Trophoblast cell (in vitro differentiated cells and primary cell): ENCODE measurements around the gene RPL21.
"Not testable (repeated sequence)": the region's sequence is repeated elsewhere in the genome, so short reads cannot be mapped to it uniquely, and the experiment has no call there.

Source experiments
- DNase-seq, 2 donors: peaks; one replicate each; pipeline ENCODE4 v3.0.0-alpha.2; 2016
- H2AFZ ChIP-seq: 2 replicates; pipeline ENCODE4 v1.6.1; 2013; ENCODE audit warnings: low read length, moderate library complexity, mild to moderate bottlenecking; ENCODE audit not compliant: insufficient read depth, poor library complexity
- H2AK5ac ChIP-seq: 2 replicates; pipeline ENCODE4 v1.6.1; 2013; ENCODE audit warnings: mild to moderate bottlenecking, low read length
- H2BK120ac ChIP-seq: 2 replicates; pipeline ENCODE4 v1.6.1; 2013; ENCODE audit warnings: low read length, mild to moderate bottlenecking, moderate library complexity; ENCODE audit not compliant: insufficient read depth, poor library complexity
- H2BK12ac ChIP-seq: 2 replicates; pipeline ENCODE4 v1.6.1; 2013; ENCODE audit warnings: mild to moderate bottlenecking, low read length, moderate library complexity
- H2BK5ac ChIP-seq: 2 replicates; pipeline ENCODE4 v1.6.1; 2013; ENCODE audit warnings: low read length, low read depth, moderate library complexity, mild to moderate bottlenecking; ENCODE audit not compliant: poor library complexity
- H3K14ac ChIP-seq: 2 replicates; pipeline ENCODE4 v1.6.1; 2013; ENCODE audit warnings: mild to moderate bottlenecking, low read length
- H3K18ac ChIP-seq: 2 replicates; pipeline ENCODE4 v1.6.1; 2013; ENCODE audit warnings: mild to moderate bottlenecking, low read length
- H3K23ac ChIP-seq: 2 replicates; pipeline ENCODE4 v1.6.1; 2013; ENCODE audit warnings: low read length
- H3K27ac ChIP-seq: 2 replicates; pipeline ENCODE4 v1.5.1; 2013; ENCODE audit warnings: low read depth, mild to moderate bottlenecking, inconsistent platforms, low read length, moderate library complexity
- H3K27me3 ChIP-seq: 2 replicates; pipeline ENCODE4 v1.6.1; 2013; ENCODE audit warnings: inconsistent platforms, mild to moderate bottlenecking, low read length, moderate library complexity; ENCODE audit not compliant: insufficient read depth
- H3K36me3 ChIP-seq, 2 experiments: 1 replicate in 1 of 2; 2 replicates in 1 of 2; pipeline ENCODE4 v1.6.1; 2013; ENCODE audit warnings: low read length in 2 of 2, mild to moderate bottlenecking in 2 of 2, moderate library complexity in 1 of 2; ENCODE audit not compliant: insufficient read depth in 2 of 2, control insufficient read depth in 1 of 2
- H3K4ac ChIP-seq: 2 replicates; pipeline ENCODE4 v1.6.1; 2013; ENCODE audit warnings: low read depth, mild to moderate bottlenecking, low read length, moderate library complexity
- H3K4me1 ChIP-seq, 2 experiments: 1 replicate in 1 of 2; 2 replicates in 1 of 2; pipeline ENCODE4 v1.6.1; 2013; ENCODE audit warnings: low read length in 2 of 2, mild to moderate bottlenecking in 2 of 2, moderate library complexity in 1 of 2; ENCODE audit not compliant: insufficient read depth in 2 of 2, control insufficient read depth in 1 of 2
- H3K4me2 ChIP-seq: 2 replicates; pipeline ENCODE4 v1.6.1; 2013; ENCODE audit warnings: inconsistent platforms, mild to moderate bottlenecking, low read length, moderate library complexity
- H3K4me3 ChIP-seq: 2 replicates; pipeline ENCODE4 v1.5.1; 2013; ENCODE audit warnings: mild to moderate bottlenecking, low read depth, low read length, inconsistent platforms
- H3K79me1 ChIP-seq: one replicate; pipeline ENCODE4 v1.6.1; 2013; ENCODE audit warnings: low read length
- H3K79me2 ChIP-seq: 2 replicates; pipeline ENCODE4 v1.6.1; 2013; ENCODE audit warnings: low read length, mild to moderate bottlenecking; ENCODE audit not compliant: control insufficient read depth, insufficient read depth, poor library complexity
- H3K9ac ChIP-seq: 2 replicates; pipeline ENCODE4 v1.6.1; 2013; ENCODE audit warnings: mild to moderate bottlenecking, low read length
- H3K9me3 ChIP-seq: 2 replicates; pipeline ENCODE4 v1.6.1; 2013; ENCODE audit warnings: low read depth, mild to moderate bottlenecking, control low read depth, inconsistent platforms, low read length; ENCODE audit not compliant: insufficient read depth
- H4K12ac ChIP-seq: 2 replicates; pipeline ENCODE4 v1.6.1; 2013; ENCODE audit warnings: low read depth, mild to moderate bottlenecking, low read length, moderate library complexity
- H4K8ac ChIP-seq: 2 replicates; pipeline ENCODE4 v1.6.1; 2013; ENCODE audit warnings: low read depth, mild to moderate bottlenecking, low read length, moderate library complexity
- H4K91ac ChIP-seq: one replicate; pipeline ENCODE4 v1.6.1; 2013; ENCODE audit warnings: low read depth, mild to moderate bottlenecking, low read length, moderate library complexity
- WGBS: extraction: QIAGEN DNeasy Blood & Tissue Kit; methylation state at CpG from one replicate; pipeline ENCODE4 v1.1.7; 2013; ENCODE audit warnings: missing lambda C conversion rate; ENCODE audit not compliant: insufficient read length, insufficient coverage; ENCODE audit errors: extremely low coverage; 5-methylcytosine and 5-hydroxymethylcytosine counted together

The RPL21 gene

GRCh38 chr13:27291967-27292366, 40.6 kb downstream of the RPL21 start:
- not testable (repeated sequence) for H3K18ac ChIP-seq, H3K27me3 ChIP-seq, H3K27ac ChIP-seq, H3K36me3 ChIP-seq, H3K4me2 ChIP-seq, H3K79me2 ChIP-seq, H3K4me3 ChIP-seq, H4K12ac ChIP-seq, H3K14ac ChIP-seq, H3K9me3 ChIP-seq, H3K23ac ChIP-seq, H2BK5ac ChIP-seq, DNase-seq, H2AK5ac ChIP-seq, H3K9ac ChIP-seq, H2BK120ac ChIP-seq, H4K91ac ChIP-seq, H2AFZ ChIP-seq, H4K8ac ChIP-seq, H2BK12ac ChIP-seq, H3K4ac ChIP-seq, H3K79me1 ChIP-seq, H3K4me1 ChIP-seq
- WGBS: no CpG with 5 or more reads among the region's 8 CpGs

DNA sequence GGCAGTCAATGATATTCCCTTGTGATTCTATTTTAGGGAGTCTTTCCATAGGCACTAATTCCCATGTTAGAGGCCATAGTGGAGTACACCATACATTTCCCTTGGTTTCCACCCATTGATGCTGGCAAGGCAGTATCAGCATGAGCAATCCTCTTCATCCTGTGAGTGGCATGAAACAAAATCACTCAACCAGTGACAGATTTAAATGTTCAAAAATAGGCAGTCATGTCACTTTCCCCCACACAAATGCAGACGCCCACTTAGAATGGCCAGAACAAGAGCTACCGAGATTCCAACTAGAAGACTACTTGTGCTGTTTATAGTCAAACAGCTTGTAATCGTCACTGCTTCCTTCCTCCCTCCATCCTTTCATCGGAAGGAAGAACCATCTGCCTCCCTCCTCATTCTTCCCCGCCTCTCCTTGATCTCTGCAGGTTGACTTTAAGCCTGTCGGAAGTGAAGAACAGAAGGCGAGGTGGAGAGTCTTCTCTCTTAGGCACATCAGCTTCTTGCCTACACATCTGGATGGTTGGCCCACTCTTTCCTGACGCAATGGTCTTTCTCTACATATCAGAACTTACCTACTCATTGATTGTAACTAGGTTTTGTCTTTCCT, 41.8 kb downstream of the RPL21 start:
- no peak overlapping the region for H2AFZ ChIP-seq
- H2AK5ac ChIP-seq: no peak overlapping the region
- no peak overlapping the region for H2BK5ac ChIP-seq
- no peak overlapping the region for H3K4me2 ChIP-seq
- H2BK120ac ChIP-seq: no peak overlapping the region
- H3K9ac ChIP-seq: no peak overlapping the region
- WGBS: no CpG with 5 or more reads among the region's 8 CpGs
- no peaks in the 10 kb centered on the region for H3K79me1 ChIP-seq
- no peak overlapping the region for H3K4me3 ChIP-seq
- H3K4ac ChIP-seq: no peak overlapping the region
- H3K18ac ChIP-seq: no peak overlapping the region
- no peak overlapping the region for H3K27ac ChIP-seq
- no peaks in the 10 kb centered on the region for H3K27me3 ChIP-seq
- no peaks in the 10 kb centered on the region for H3K4me1 ChIP-seq
- H3K36me3 ChIP-seq: no peaks in the 10 kb centered on the region
- H4K8ac ChIP-seq: no peak overlapping the region
- no peaks in the 10 kb centered on the region for H3K79me2 ChIP-seq
- no peak overlapping the region for H3K14ac ChIP-seq
- H3K9me3 ChIP-seq: no peaks in the 10 kb centered on the region
- no peak for DNase-seq
- no peak overlapping the region for H4K12ac ChIP-seq
- H4K91ac ChIP-seq: no peak overlapping the region
- H2BK12ac ChIP-seq: no peak overlapping the region
- no peak overlapping the region for H3K23ac ChIP-seq

- Histone ChIP-seq H3K4me3 (no peak overlapping the region), H3K18ac (no peak overlapping the region), H3K4me2 (no peak overlapping the region)
These were observed 42.6 kb downstream of the RPL21 start for GRCh38 chr13:27293873-27294515.

GRCh38 chr13:27295096-27295495, 43.7 kb downstream of the RPL21 start:
- H4K12ac ChIP-seq: no peak overlapping the region
- H4K8ac ChIP-seq: no peak overlapping the region
- no peak overlapping the region for H3K14ac ChIP-seq
- no CpG with 5 or more reads among the region's 7 CpGs for WGBS
- H3K23ac ChIP-seq: no peak overlapping the region
- H2AFZ ChIP-seq: no peak overlapping the region
- H3K79me2 ChIP-seq: no peaks in the 10 kb centered on the region
- no peak for DNase-seq
- no peak overlapping the region for H3K18ac ChIP-seq
- H4K91ac ChIP-seq: no peak overlapping the region
- no peak overlapping the region for H2BK120ac ChIP-seq
- H3K4me3 ChIP-seq: no peak overlapping the region
- H3K9me3 ChIP-seq: no peaks in the 10 kb centered on the region
- H3K9ac ChIP-seq: no peak overlapping the region
- H3K27ac ChIP-seq: no peak overlapping the region
- H2AK5ac ChIP-seq: no peak overlapping the region
- no peaks in the 10 kb centered on the region for H3K36me3 ChIP-seq
- no peaks in the 10 kb centered on the region for H3K27me3 ChIP-seq
- H3K4me2 ChIP-seq: no peak overlapping the region
- no peak overlapping the region for H2BK12ac ChIP-seq
- no peaks in the 10 kb centered on the region for H3K79me1 ChIP-seq
- no peak overlapping the region for H3K4ac ChIP-seq
- H2BK5ac ChIP-seq: no peak overlapping the region
- no peaks in the 10 kb centered on the region for H3K4me1 ChIP-seq

More at GRCh38 chr13:27293873-27294515, 42.6 kb downstream of the RPL21 start:
- DNase-seq: no peak
- no peak overlapping the region for H3K27ac ChIP-seq
- H3K9me3 ChIP-seq: no peaks in the 10 kb centered on the region
- no peak overlapping the region for H2AFZ ChIP-seq
- no peaks in the 10 kb centered on the region for H3K4me1 ChIP-seq
- no peak overlapping the region for H2BK120ac ChIP-seq
- WGBS: no CpG with 5 or more reads among the region's 4 CpGs
- H2AK5ac ChIP-seq: no peak overlapping the region
- H2BK5ac ChIP-seq: no peak overlapping the region
- H3K27me3 ChIP-seq: no peaks in the 10 kb centered on the region
- H3K14ac ChIP-seq: no peak overlapping the region
- no peaks in the 10 kb centered on the region for H3K36me3 ChIP-seq
- no peaks in the 10 kb centered on the region for H3K79me2 ChIP-seq
- H2BK12ac ChIP-seq: no peak overlapping the region
- H3K79me1 ChIP-seq: no peaks in the 10 kb centered on the region
- H4K8ac ChIP-seq: no peak overlapping the region
- H3K9ac ChIP-seq: no peak overlapping the region
- H4K12ac ChIP-seq: no peak overlapping the region
- H3K4ac ChIP-seq: no peak overlapping the region
- H4K91ac ChIP-seq: no peak overlapping the region
- no peak overlapping the region for H3K23ac ChIP-seq
